ENCODE data around the gene ACTR3. TPM values are rescaled to one million over a fixed set of nuclear protein-coding genes. Genes with fewer than 3 reads are reported as not detected.

ACTR3 gene
- total RNA-seq, 1 donor from 2014 or later = 638 TPM

- H3K27me3 Mint-ChIP-seq = no peaks in the 10 kb centered on the region
- ATAC-seq (ENCODE audit: low read depth) = peak; percentile 25
- ChIA-PET CTCF (no interaction called here), POLR2A (interaction anchor here (0.6 to 1.1 kb wide), 5 partner anchors 15 to 155 kb away, joined by 3 to 13 read pairs (median 5); partner anchors contain the start of gene SLC35F5)
- H3K9me3 Mint-ChIP-seq = no peaks in the 10 kb centered on the region
- TF ChIP-seq CTCF (IDR thresholded peaks at IDR 0.05) = no peak
- H3K4me1 Mint-ChIP-seq = peaks cover 76% of the 10 kb centered on the region
- no peak for DNase-seq
- H3K27ac Mint-ChIP-seq = peak overlapping the region; percentile 16
- intact Hi-C loops (cut with micrococcal nuclease) = loop anchor here (1.0 to 2.0 kb wide), 3 partner anchors 9 to 14 kb away; no protein-coding TSS in a partner anchor
- peak overlapping the region; percentile 29 for H3K4me3 Mint-ChIP-seq
- peaks cover 58% of the 10 kb centered on the region for H3K36me3 Mint-ChIP-seq (ENCODE audit: low read depth)
Observed at GRCh38 chr2:113910967-113911678, 21.2 kb downstream of the ACTR3 start.

GRCh38 chr2:113915082-113915819, 25.4 kb downstream of the ACTR3 start:
- peaks cover 63% of the 10 kb centered on the region for H3K4me1 Mint-ChIP-seq
- H3K9me3 Mint-ChIP-seq = no peaks in the 10 kb centered on the region
- TF ChIP-seq CTCF (IDR thresholded peaks at IDR 0.05) = no peak
- POLR2A ChIA-PET = no interaction called here
- no peaks in the 10 kb centered on the region for H3K27me3 Mint-ChIP-seq
- CTCF ChIA-PET = no interaction called here
- intact Hi-C loops (cut with micrococcal nuclease) = no loop called here
- DNase-seq (no peak), ATAC-seq (ENCODE audit: low read depth) (no peak)
- H3K27ac Mint-ChIP-seq = peak overlapping the region; percentile 20
- no peak overlapping the region for H3K4me3 Mint-ChIP-seq
- peaks cover 76% of the 10 kb centered on the region for H3K36me3 Mint-ChIP-seq (ENCODE audit: low read depth)

GRCh38 chr2:113918229-113918628, 28.3 kb downstream of the ACTR3 start:
- H3K27ac Mint-ChIP-seq = no peak overlapping the region
- no peak overlapping the region for H3K4me3 Mint-ChIP-seq
- peaks cover 59% of the 10 kb centered on the region for H3K36me3 Mint-ChIP-seq (ENCODE audit: low read depth)
- DNase-seq (no peak), ATAC-seq (ENCODE audit: low read depth) (no peak)
- CTCF ChIA-PET = no interaction called here
- H3K4me1 Mint-ChIP-seq = peaks cover 40% of the 10 kb centered on the region
- POLR2A ChIA-PET = interaction anchor here (0.6 kb wide), 1 partner anchor 67 kb away, joined by 4 read pairs; no protein-coding TSS in a partner anchor
- no peaks in the 10 kb centered on the region for H3K27me3 Mint-ChIP-seq
- H3K9me3 Mint-ChIP-seq = no peaks in the 10 kb centered on the region
- intact Hi-C loops (cut with micrococcal nuclease) = no loop called here
- TF ChIP-seq CTCF (IDR thresholded peaks at IDR 0.05) = no peak

GRCh38 chr2:113920996-113921395, 31.1 kb downstream of the ACTR3 start:
- ATAC-seq (ENCODE audit: low read depth) = no peak
- Mint-ChIP-seq H3K4me1 (peaks cover 35% of the 10 kb centered on the region), H3K36me3 (ENCODE audit: low read depth) (peaks cover 57% of the 10 kb centered on the region), H3K4me3 (no peak overlapping the region), H3K9me3 (no peaks in the 10 kb centered on the region), H3K27me3 (no peaks in the 10 kb centered on the region), H3K27ac (peak overlapping the region; percentile 41)
- intact Hi-C loops (cut with micrococcal nuclease) = loop anchor here (1.0 to 5.0 kb wide), 2 partner anchors 10 to 36 kb away; no protein-coding TSS in a partner anchor
- no peak for DNase-seq
- ChIA-PET POLR2A (no interaction called here), CTCF (interaction anchor here (0.6 kb wide), 1 partner anchor 32 kb away, joined by 3 read pairs; no protein-coding TSS in a partner anchor)
- TF ChIP-seq CTCF (IDR thresholded peaks at IDR 0.05) = no peak

- H3K4me3 Mint-ChIP-seq = no peak overlapping the region
- TF ChIP-seq CTCF (IDR thresholded peaks at IDR 0.05) = no peak
- no peaks in the 10 kb centered on the region for H3K27me3 Mint-ChIP-seq
Observed at GRCh38 chr2:113922335-113922734, 32.4 kb downstream of the ACTR3 start.

More at GRCh38 chr2:113922335-113922734, 32.4 kb downstream of the ACTR3 start:
- ATAC-seq (ENCODE audit: low read depth) = no peak
- H3K9me3 Mint-ChIP-seq = no peaks in the 10 kb centered on the region
- intact Hi-C loops (cut with micrococcal nuclease) = loop anchor here (2.0 to 5.0 kb wide), 2 partner anchors 16 to 35 kb away; no protein-coding TSS in a partner anchor
- DNase-seq = no peak
- POLR2A ChIA-PET = interaction anchor here (1.4 to 2.3 kb wide), 2 partner anchors 32 to 166 kb away, joined by 5 to 11 read pairs; partner anchors contain the start of genes ACTR3 and SLC35F5
- H3K4me1 Mint-ChIP-seq = peaks cover 31% of the 10 kb centered on the region
- peaks cover 56% of the 10 kb centered on the region for H3K36me3 Mint-ChIP-seq (ENCODE audit: low read depth)
- no peak overlapping the region for H3K27ac Mint-ChIP-seq
- CTCF ChIA-PET = no interaction called here

Data from activated B cell treated with CpG ODN at 0.5 μM for 24 hours (primary cell).